ENCODE results near the gene SKIL. TPM values are rescaled to one million over a fixed set of nuclear protein-coding genes. Genes with fewer than 3 reads are reported as not detected.

SKIL gene
- total RNA-seq, 4 donors from 2014 or later, result 24.9 to 50.6 (median 30.4) TPM

GRCh38 chr3:170386468-170386867 is 29.0 kb downstream of the SKIL start:
- Histone ChIP-seq H3K36me3 (peaks cover 54% of the 10 kb centered on the region), H3K4me1 (no peaks in the 10 kb centered on the region), H3K27me3 (no peaks in the 10 kb centered on the region), H3K9me3 (no peaks in the 10 kb centered on the region), H3K27ac (no peak overlapping the region), H3K4me3 (no peak overlapping the region)
- TF ChIP-seq POLR2A (IDR thresholded peaks at IDR 0.05) (no peak), POLR2AphosphoS5 (IDR thresholded peaks at IDR 0.05) (no peak), EP300 (IDR thresholded peaks at IDR 0.05) (no peak)
- TF ChIP-seq, protein P1, sequence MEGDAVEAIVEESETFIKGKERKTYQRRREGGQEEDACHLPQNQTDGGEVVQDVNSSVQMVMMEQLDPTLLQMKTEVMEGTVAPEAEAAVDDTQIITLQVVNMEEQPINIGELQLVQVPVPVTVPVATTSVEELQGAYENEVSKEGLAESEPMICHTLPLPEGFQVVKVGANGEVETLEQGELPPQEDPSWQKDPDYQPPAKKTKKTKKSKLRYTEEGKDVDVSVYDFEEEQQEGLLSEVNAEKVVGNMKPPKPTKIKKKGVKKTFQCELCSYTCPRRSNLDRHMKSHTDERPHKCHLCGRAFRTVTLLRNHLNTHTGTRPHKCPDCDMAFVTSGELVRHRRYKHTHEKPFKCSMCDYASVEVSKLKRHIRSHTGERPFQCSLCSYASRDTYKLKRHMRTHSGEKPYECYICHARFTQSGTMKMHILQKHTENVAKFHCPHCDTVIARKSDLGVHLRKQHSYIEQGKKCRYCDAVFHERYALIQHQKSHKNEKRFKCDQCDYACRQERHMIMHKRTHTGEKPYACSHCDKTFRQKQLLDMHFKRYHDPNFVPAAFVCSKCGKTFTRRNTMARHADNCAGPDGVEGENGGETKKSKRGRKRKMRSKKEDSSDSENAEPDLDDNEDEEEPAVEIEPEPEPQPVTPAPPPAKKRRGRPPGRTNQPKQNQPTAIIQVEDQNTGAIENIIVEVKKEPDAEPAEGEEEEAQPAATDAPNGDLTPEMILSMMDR (IDR thresholded peaks at IDR 0.05), result no peak
- DNase-seq (ENCODE audit: low spot score in 2 of 2), result no peak
- WGBS, result 97% methylated on average over 3 of the region's 3 CpGs

DNA sequence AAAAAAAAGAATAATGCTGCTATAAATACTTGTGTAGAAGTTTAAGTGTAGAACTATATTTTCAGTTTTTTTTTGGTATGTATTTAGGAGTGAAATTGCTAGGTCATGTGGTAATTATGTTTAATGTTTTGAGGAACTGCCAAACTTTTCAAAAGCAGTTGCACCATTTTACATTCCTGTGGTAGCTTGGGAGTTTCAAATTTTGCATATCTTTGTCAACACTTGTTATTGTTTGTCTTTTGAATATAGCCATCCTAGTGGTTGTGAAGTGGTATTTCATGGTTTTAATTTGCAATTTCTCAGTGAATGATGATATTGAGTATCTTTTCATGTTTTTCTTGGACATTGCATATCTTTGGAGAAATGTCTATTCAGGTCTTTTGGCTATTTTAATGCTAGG is 30.4 kb downstream of the SKIL start:
- Histone ChIP-seq H3K36me3 (peaks cover 46% of the 10 kb centered on the region), H3K9me3 (no peaks in the 10 kb centered on the region), H3K27me3 (no peaks in the 10 kb centered on the region), H3K27ac (no peak overlapping the region), H3K4me3 (no peak overlapping the region), H3K4me1 (no peaks in the 10 kb centered on the region)
- DNase-seq (ENCODE audit: low spot score in 2 of 2), result no peak
- TF ChIP-seq, protein P1 (IDR thresholded peaks at IDR 0.05), result no peak
- TF ChIP-seq POLR2AphosphoS5 (IDR thresholded peaks at IDR 0.05) (no peak), EP300 (IDR thresholded peaks at IDR 0.05) (no peak), POLR2A (IDR thresholded peaks at IDR 0.05) (no peak)

GRCh38 chr3:170391108-170391507 is 33.6 kb downstream of the SKIL start:
- 89% methylated on average over 4 of the region's 4 CpGs for WGBS
- Histone ChIP-seq H3K27ac (no peak overlapping the region), H3K36me3 (peaks cover 22% of the 10 kb centered on the region)

GRCh38 chr3:170397685-170398084 is 40.2 kb downstream of the SKIL start:
- DNase-seq (ENCODE audit: low spot score in 2 of 2), result no peak
- H3K27me3 ChIP-seq, result no peaks in the 10 kb centered on the region
- no peak overlapping the region for H3K4me3 ChIP-seq
- no peaks in the 10 kb centered on the region for H3K36me3 ChIP-seq
- H3K4me1 ChIP-seq, result no peaks in the 10 kb centered on the region
- no peak overlapping the region for H3K27ac ChIP-seq
- TF ChIP-seq, protein P1 (IDR thresholded peaks at IDR 0.05), result no peak
- H3K9me3 ChIP-seq, result no peaks in the 10 kb centered on the region
- 91% methylated on average over 6 of the region's 6 CpGs for WGBS

More at GRCh38 chr3:170391108-170391507, 33.6 kb downstream of the SKIL start:
- H3K4me1 ChIP-seq, result no peaks in the 10 kb centered on the region
- TF ChIP-seq POLR2A (IDR thresholded peaks at IDR 0.05), result no peak
- DNase-seq (ENCODE audit: low spot score in 2 of 2), result no peak
- H3K9me3 ChIP-seq, result no peaks in the 10 kb centered on the region
- no peak overlapping the region for H3K4me3 ChIP-seq
- no peaks in the 10 kb centered on the region for H3K27me3 ChIP-seq

DNA sequence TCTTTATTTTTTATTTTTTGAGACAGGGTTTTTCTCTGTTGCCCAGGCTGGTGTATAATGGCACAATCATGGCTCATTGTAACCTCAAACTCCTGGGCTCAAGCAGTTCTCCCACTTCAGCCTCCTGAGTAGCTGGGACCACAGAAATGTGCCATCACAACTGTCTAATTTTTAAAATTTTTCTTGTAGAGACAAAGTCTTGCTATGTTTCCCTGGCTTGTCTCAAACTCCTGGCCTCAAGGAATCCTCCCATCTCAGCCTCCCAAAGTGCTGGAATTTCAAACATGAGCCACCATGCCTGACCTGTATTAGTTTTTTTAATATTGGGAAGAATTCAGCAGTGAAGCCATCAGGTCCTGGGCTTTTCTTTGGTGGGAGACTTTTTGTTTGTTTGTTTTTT is 47.6 kb downstream of the SKIL start:
- Histone ChIP-seq H3K9me3 (no peaks in the 10 kb centered on the region), H3K27me3 (no peaks in the 10 kb centered on the region), H3K4me3 (no peak overlapping the region), H3K4me1 (no peaks in the 10 kb centered on the region), H3K36me3 (no peaks in the 10 kb centered on the region), H3K27ac (no peak overlapping the region)
- TF ChIP-seq, protein P1 (IDR thresholded peaks at IDR 0.05), result no peak
- no peak for TF ChIP-seq POLR2AphosphoS5 (IDR thresholded peaks at IDR 0.05)
- no peak for TF ChIP-seq POLR2A (IDR thresholded peaks at IDR 0.05)
- TF ChIP-seq EP300 (IDR thresholded peaks at IDR 0.05), result no peak
- no peak for DNase-seq (ENCODE audit: low spot score in 2 of 2)

GRCh38 chr3:170410428-170411029 is 53.0 kb downstream of the SKIL start:
- TF ChIP-seq, protein P1 (IDR thresholded peaks at IDR 0.05), result peak in 1 of 2 donors; percentile 26
- no peak for TF ChIP-seq POLR2A (IDR thresholded peaks at IDR 0.05)
- TF ChIP-seq POLR2AphosphoS5 (IDR thresholded peaks at IDR 0.05), result no peak
- Histone ChIP-seq H3K4me1 (peaks cover 4% of the 10 kb centered on the region), H3K36me3 (no peaks in the 10 kb centered on the region), H3K9me3 (no peaks in the 10 kb centered on the region), H3K4me3 (no peak overlapping the region), H3K27ac (no peak overlapping the region), H3K27me3 (no peaks in the 10 kb centered on the region)
- DNase-seq (ENCODE audit: low spot score in 2 of 2), result no peak
- 57% methylated on average over 4 of the region's 4 CpGs for WGBS
